CD4-positive, alpha-beta T cell (primary cell): ENCODE data around the gene SFT2D2. TPM values are rescaled to one million over a fixed set of nuclear protein-coding genes. Genes with fewer than 3 reads are reported as not detected.

Experiments
- ATAC-seq: fragments of 200-7000 bp; cut with Tn5 transposase; one replicate; pipeline ENCODE4 v1.10.0; 2022; ENCODE audit warnings: mild to moderate bottlenecking; ENCODE audit not compliant: poor library complexity
- CTCF ChIA-PET: fragments of 350-600 bp; sonication (Branson Sonifier 250); formaldehyde crosslinking; loops from one replicate; lab custom pipeline; 2021; ENCODE audit warnings: antibody characterized with exemption, inconsistent platforms; lab: Charles Lee
- POLR2A ChIA-PET: fragments of 350-600 bp; sonication (Branson Sonifier 250); formaldehyde crosslinking; loops from one replicate; lab custom pipeline; 2021; ENCODE audit warnings: antibody characterized with exemption, inconsistent platforms; lab: Charles Lee
- DNase-seq, 14 experiments: peaks; one replicate each; pipeline ENCODE4 v3.0.0-alpha.2; 2013 to 2020; ENCODE audit warnings: mixed read lengths in 2 of 14
- H3K27ac ChIP-seq, 2 donors: one replicate each; pipeline versions ENCODE4 v1.5.1 to v1.7.0; 2013; ENCODE audit warnings: low read length in 2 of 2, low read depth in 1 of 2, mild to moderate bottlenecking in 1 of 2
- H3K27me3 ChIP-seq, 2 experiments: 1 replicate in 1 of 2; 2 replicates in 1 of 2; pipeline versions ENCODE4 v1.6.1 to v1.7.0; 2013; ENCODE audit warnings: low read length in 2 of 2, control low read depth in 1 of 2, mild to moderate bottlenecking in 1 of 2, moderate library complexity in 1 of 2; ENCODE audit not compliant: insufficient read depth in 2 of 2, control insufficient read depth in 1 of 2
- H3K36me3 ChIP-seq: one replicate; pipeline ENCODE4 v1.6.1; 2013; ENCODE audit warnings: low read length, control low read depth; ENCODE audit not compliant: insufficient read depth
- H3K4me1 ChIP-seq: one replicate; pipeline ENCODE4 v1.6.1; 2013; ENCODE audit warnings: low read length, control low read depth; ENCODE audit not compliant: insufficient read depth
- H3K4me3 ChIP-seq: one replicate; pipeline ENCODE4 v1.5.1; 2013; ENCODE audit warnings: mild to moderate bottlenecking, low read length, moderate library complexity
- H3K9me3 ChIP-seq, 2 experiments: 1 replicate in 1 of 2; 2 replicates in 1 of 2; pipeline versions ENCODE4 v1.6.1 to v1.7.0; 2013; ENCODE audit warnings: low read length in 2 of 2, mild to moderate bottlenecking in 2 of 2, control low read depth in 1 of 2, moderate library complexity in 1 of 2; ENCODE audit not compliant: control insufficient read depth in 1 of 2, insufficient read depth in 1 of 2
- H3K27ac Mint-ChIP-seq: one replicate; pipeline ENCODE4 v1.8.0; 2020; ENCODE audit warnings: mixed read lengths
- H3K27me3 Mint-ChIP-seq: one replicate; pipeline ENCODE4 v1.8.0; 2021; ENCODE audit warnings: mixed read lengths
- H3K36me3 Mint-ChIP-seq: one replicate; pipeline ENCODE4 v1.8.0; 2021; ENCODE audit warnings: low read depth, mixed read lengths
- H3K4me1 Mint-ChIP-seq: one replicate; pipeline ENCODE4 v1.8.0; 2021; ENCODE audit warnings: low read depth, mixed read lengths
- H3K4me3 Mint-ChIP-seq: one replicate; pipeline ENCODE4 v1.8.0; 2020; ENCODE audit warnings: mild to moderate bottlenecking, mixed read lengths
- H3K9me3 Mint-ChIP-seq: one replicate; pipeline ENCODE4 v1.8.0; 2020; ENCODE audit warnings: mixed read lengths
- CTCF ChIP-seq: fragments of 200-600 bp; IDR thresholded peaks from one replicate; pipeline ENCODE4 v1.8.0; 2022; ENCODE audit warnings: antibody characterized with exemption, mild to moderate bottlenecking
- intact Hi-C, 2 experiments: fragments of 100-400 bp; cut with DNase I in 1 of 2; cut with micrococcal nuclease in 1 of 2; formaldehyde crosslinking; loops; one replicate each; pipeline versions ENCODE4 v1.15.1 to v1.9.0; 2023 to 2025; cut with DNase I, micrococcal nuclease
- total RNA-seq, 174 experiments: library from RNA in 2 of 174; stranded (reverse) in 2 of 174; gene quantifications; one replicate each; pipeline ENCODE4 v1.2.3 and lab custom pipeline; 2021 to 2026

SFT2D2 gene
- total RNA-seq, 2 experiments from 2014 or later = 47.0 to 51.7 TPM

GRCh38 chr1:168295411-168296114 is 69.8 kb downstream of the SFT2D2 start:
- POLR2A ChIA-PET = no interaction called here
- Mint-ChIP-seq H3K4me3 (no peak overlapping the region), H3K4me1 (no peaks in the 10 kb centered on the region), H3K27ac (no peak overlapping the region), H3K9me3 (no peaks in the 10 kb centered on the region), H3K36me3 (peaks cover 10% of the 10 kb centered on the region), H3K27me3 (no peaks in the 10 kb centered on the region)
- no peak overlapping the region for H3K27ac ChIP-seq
- ATAC-seq (no peak), DNase-seq (no peak)
- no peaks in the 10 kb centered on the region for H3K27me3 ChIP-seq
- no peak for TF ChIP-seq CTCF
- H3K9me3 ChIP-seq = peaks cover 0 to 4% of the 10 kb centered on the region in 2 experiments
- peaks cover 2% of the 10 kb centered on the region for H3K36me3 ChIP-seq
- no peaks in the 10 kb centered on the region for H3K4me1 ChIP-seq
- intact Hi-C loops = no loop called here
- H3K4me3 ChIP-seq = no peak overlapping the region
- CTCF ChIA-PET = no interaction called here

GRCh38 chr1:168297019-168297730 is 71.4 kb downstream of the SFT2D2 start:
- intact Hi-C loops = no loop called here
- Histone ChIP-seq H3K36me3 (peaks cover 2% of the 10 kb centered on the region), H3K9me3 (peaks cover 0 to 4% of the 10 kb centered on the region in 2 experiments), H3K27ac (no peak overlapping the region), H3K4me1 (no peaks in the 10 kb centered on the region), H3K27me3 (no peaks in the 10 kb centered on the region), H3K4me3 (no peak overlapping the region)
- ATAC-seq = no peak
- DNase-seq = no peak
- Mint-ChIP-seq H3K27me3 (no peaks in the 10 kb centered on the region), H3K9me3 (no peaks in the 10 kb centered on the region), H3K27ac (no peak overlapping the region), H3K4me1 (no peaks in the 10 kb centered on the region), H3K4me3 (no peak overlapping the region), H3K36me3 (peaks cover 15% of the 10 kb centered on the region)
- TF ChIP-seq CTCF = no peak
- POLR2A ChIA-PET = no interaction called here
- CTCF ChIA-PET = no interaction called here

- Histone ChIP-seq H3K27me3 (no peaks in the 10 kb centered on the region), H3K27ac (no peak overlapping the region), H3K9me3 (peaks cover 0 to 4% of the 10 kb centered on the region in 2 experiments), H3K4me1 (no peaks in the 10 kb centered on the region), H3K4me3 (no peak overlapping the region), H3K36me3 (peaks cover 2% of the 10 kb centered on the region)
- intact Hi-C loops = no loop called here
- H3K4me3 Mint-ChIP-seq = no peak overlapping the region
- H3K27ac Mint-ChIP-seq = no peak overlapping the region
- H3K4me1 Mint-ChIP-seq = no peaks in the 10 kb centered on the region
- no peaks in the 10 kb centered on the region for H3K9me3 Mint-ChIP-seq
- ATAC-seq (no peak), DNase-seq (no peak)
- H3K36me3 Mint-ChIP-seq = peaks cover 15% of the 10 kb centered on the region
- ChIA-PET CTCF (no interaction called here), POLR2A (no interaction called here)
- no peak for TF ChIP-seq CTCF
- no peaks in the 10 kb centered on the region for H3K27me3 Mint-ChIP-seq
These were observed 72.6 kb downstream of the SFT2D2 start for GRCh38 chr1:168298446-168298845.
